ENCODE results near the gene KIF1A.

The KIF1A gene, protein sequence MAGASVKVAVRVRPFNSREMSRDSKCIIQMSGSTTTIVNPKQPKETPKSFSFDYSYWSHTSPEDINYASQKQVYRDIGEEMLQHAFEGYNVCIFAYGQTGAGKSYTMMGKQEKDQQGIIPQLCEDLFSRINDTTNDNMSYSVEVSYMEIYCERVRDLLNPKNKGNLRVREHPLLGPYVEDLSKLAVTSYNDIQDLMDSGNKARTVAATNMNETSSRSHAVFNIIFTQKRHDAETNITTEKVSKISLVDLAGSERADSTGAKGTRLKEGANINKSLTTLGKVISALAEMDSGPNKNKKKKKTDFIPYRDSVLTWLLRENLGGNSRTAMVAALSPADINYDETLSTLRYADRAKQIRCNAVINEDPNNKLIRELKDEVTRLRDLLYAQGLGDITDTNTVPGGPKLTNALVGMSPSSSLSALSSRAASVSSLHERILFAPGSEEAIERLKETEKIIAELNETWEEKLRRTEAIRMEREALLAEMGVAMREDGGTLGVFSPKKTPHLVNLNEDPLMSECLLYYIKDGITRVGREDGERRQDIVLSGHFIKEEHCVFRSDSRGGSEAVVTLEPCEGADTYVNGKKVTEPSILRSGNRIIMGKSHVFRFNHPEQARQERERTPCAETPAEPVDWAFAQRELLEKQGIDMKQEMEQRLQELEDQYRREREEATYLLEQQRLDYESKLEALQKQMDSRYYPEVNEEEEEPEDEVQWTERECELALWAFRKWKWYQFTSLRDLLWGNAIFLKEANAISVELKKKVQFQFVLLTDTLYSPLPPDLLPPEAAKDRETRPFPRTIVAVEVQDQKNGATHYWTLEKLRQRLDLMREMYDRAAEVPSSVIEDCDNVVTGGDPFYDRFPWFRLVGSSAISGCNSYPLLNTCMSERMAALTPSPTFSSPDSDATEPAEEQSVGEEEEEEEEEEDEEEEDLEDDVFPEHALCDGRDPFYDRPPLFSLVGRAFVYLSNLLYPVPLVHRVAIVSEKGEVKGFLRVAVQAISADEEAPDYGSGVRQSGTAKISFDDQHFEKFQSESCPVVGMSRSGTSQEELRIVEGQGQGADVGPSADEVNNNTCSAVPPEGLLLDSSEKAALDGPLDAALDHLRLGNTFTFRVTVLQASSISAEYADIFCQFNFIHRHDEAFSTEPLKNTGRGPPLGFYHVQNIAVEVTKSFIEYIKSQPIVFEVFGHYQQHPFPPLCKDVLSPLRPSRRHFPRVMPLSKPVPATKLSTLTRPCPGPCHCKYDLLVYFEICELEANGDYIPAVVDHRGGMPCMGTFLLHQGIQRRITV (N-terminal part only)

DNA sequence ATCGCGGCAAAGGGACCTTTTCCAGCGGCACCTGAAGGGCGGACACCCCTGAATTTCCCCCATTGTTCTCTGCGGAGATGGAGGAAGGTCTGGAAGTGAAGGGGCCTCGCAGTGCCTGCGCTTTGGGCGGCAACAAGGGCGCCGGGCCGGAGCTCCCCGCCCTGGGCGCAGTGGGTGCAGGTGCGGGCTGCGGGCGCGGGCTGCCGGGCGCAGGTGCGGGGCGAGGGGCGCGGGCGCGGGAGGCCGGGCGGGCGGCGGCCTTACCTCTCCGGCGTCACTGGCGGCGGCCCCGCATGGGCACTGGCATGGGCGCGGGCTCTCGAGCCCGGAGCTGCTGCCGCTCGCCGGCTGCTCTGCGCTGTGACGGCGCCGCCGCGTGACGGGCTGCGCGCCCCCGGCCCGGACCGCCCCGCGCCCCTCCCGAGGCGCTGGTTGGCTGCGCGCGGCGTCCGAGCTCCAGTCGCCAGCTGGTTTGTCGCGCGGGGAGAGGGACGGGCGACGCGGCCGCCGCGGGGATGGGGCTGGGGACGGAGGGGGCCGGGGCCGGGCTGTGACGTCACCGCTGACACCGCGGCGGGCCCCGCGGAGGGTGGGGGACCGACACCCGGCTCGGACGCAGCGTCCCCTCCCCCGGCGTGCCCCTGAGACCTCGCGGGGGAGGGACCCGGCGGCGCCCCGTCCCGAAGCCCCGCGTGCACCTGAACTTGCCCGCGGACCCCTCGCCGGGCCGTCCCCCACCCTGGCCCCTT, at the start of gene KIF1A:
KIF1A (minus strand) TSS at position 362 of the 749 bp plus-strand sequence. CDS start 22,467 bp downstream, outside the sequence.
- Mint-ChIP-seq H3K27ac (peak within 1 kb of the TSS; percentile 95 to 99), H3K27me3 (peaks cover 59% of the 10 kb centered on the region), H3K4me1 (peaks cover 25% of the 10 kb centered on the region), H3K9me3 (peaks cover 0 to 8% of the 10 kb centered on the region in 2 donors), H3K4me3 (peak within 1 kb of the TSS; percentile 89 to 91)
- DNase-seq (peak; percentile 58 to 69), ATAC-seq (peak; percentile 68)

GRCh38 chr2:240869109-240869955, 49.3 kb upstream of the KIF1A start:
- ATAC-seq (no peak), DNase-seq (no peak)
- no peaks in the 10 kb centered on the region for H3K9me3 Mint-ChIP-seq
- H3K4me1 Mint-ChIP-seq = no peaks in the 10 kb centered on the region
- H3K27ac Mint-ChIP-seq = no peak overlapping the region
- no peak overlapping the region for H3K4me3 Mint-ChIP-seq
- H3K27me3 Mint-ChIP-seq = peaks cover 1% of the 10 kb centered on the region

DNA sequence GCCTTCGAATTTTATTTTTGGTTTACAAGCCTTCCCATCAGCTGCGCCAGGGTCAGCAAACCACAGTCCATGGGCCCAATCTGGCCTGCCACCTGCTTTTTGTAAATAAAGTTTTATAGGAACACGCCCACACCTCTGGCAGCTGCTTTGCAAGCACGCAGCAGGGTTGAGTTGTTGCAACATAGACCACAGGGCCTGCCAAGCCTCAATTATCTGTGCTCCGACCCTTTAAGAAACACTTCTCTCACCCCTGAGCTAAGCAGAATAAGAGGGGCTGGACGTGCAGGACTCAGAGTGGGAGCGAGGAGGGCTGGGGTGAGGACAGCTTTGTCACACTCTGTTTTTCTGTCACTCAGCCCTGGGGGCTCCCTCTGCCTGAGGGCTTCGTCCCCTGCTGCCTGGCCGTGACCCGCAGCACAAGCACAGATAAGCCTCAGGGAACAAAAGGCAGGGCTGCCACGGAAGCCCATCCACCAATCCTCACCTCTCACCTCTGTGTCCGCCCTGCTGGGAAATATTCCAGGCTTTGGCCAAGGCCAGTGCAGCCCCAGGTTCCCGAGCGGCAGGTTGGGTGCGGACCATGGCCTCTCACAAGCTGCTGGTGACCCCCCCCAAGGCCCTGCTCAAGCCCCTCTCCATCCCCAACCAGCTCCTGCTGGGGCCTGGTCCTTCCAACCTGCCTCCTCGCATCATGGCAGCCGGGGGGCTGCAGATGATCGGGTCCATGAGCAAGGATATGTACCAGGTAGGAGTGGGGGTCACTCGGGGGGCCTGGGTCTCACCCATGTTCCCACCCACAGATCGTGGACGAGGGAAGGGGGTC, 48.5 kb upstream of the KIF1A start, which contains the start of gene AGXT:
AGXT (plus strand) TSS at position 539 of the 823 bp plus-strand sequence; CDS start at position 581, 42 bp downstream.
- Mint-ChIP-seq H3K9me3 (no peaks in the 10 kb centered on the region), H3K27ac (no peak within 1 kb of the TSS)

GRCh38 chr2:240865391-240865790, 45.4 kb upstream of the KIF1A start:
- no peaks in the 10 kb centered on the region for H3K4me1 Mint-ChIP-seq
- no peaks in the 10 kb centered on the region for H3K9me3 Mint-ChIP-seq
- no peak overlapping the region for H3K27ac Mint-ChIP-seq
- DNase-seq = no peak
- ATAC-seq = no peak
- peaks cover 15% of the 10 kb centered on the region for H3K27me3 Mint-ChIP-seq
- no peak overlapping the region for H3K4me3 Mint-ChIP-seq

More for the DNA sequence above, 48.5 kb upstream of the KIF1A start, which contains the start of gene AGXT:
- Mint-ChIP-seq H3K4me3 (no peak within 1 kb of the TSS), H3K4me1 (no peaks in the 10 kb centered on the region), H3K27me3 (peaks cover 10% of the 10 kb centered on the region)
- DNase-seq (no peak), ATAC-seq (no peak)

GRCh38 chr2:240864475-240864874, 44.5 kb upstream of the KIF1A start:
- ATAC-seq (no peak), DNase-seq (no peak)
- H3K4me3 Mint-ChIP-seq = no peak overlapping the region
- peaks cover 15% of the 10 kb centered on the region for H3K27me3 Mint-ChIP-seq
- no peaks in the 10 kb centered on the region for H3K4me1 Mint-ChIP-seq
- H3K27ac Mint-ChIP-seq = no peak overlapping the region
- no peaks in the 10 kb centered on the region for H3K9me3 Mint-ChIP-seq

DNA sequence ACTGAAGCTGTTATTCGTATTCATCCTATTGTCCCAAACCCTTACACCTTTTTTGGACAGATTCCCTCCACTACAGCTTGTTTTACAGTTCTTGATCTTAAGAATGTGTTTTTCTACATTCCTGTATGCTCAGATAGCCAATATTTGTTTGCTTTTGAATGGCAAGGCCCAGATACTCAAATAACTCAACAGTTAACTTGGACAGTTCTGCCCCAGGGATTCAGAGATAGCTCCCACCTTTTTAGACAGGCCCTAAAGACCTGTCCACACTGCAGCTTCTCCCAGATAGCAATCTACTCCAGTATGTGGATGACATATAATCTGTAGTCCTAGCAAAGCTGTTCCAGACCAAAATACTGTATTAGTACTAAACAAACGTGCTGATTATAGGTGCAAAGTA, 41.5 kb upstream of the KIF1A start:
- no peak overlapping the region for H3K4me3 Mint-ChIP-seq
- no peak for ATAC-seq
- DNase-seq = no peak
- H3K4me1 Mint-ChIP-seq = no peaks in the 10 kb centered on the region
- no peaks in the 10 kb centered on the region for H3K9me3 Mint-ChIP-seq
- no peak overlapping the region for H3K27ac Mint-ChIP-seq
- H3K27me3 Mint-ChIP-seq = peaks cover 15% of the 10 kb centered on the region

GRCh38 chr2:240858871-240859270, 38.9 kb upstream of the KIF1A start:
- ATAC-seq (no peak), DNase-seq (no peak)
- Mint-ChIP-seq H3K27me3 (peaks cover 9% of the 10 kb centered on the region), H3K9me3 (peaks cover 0 to 8% of the 10 kb centered on the region in 2 donors), H3K27ac (no peak overlapping the region), H3K4me1 (no peaks in the 10 kb centered on the region), H3K4me3 (no peak overlapping the region)

DNA sequence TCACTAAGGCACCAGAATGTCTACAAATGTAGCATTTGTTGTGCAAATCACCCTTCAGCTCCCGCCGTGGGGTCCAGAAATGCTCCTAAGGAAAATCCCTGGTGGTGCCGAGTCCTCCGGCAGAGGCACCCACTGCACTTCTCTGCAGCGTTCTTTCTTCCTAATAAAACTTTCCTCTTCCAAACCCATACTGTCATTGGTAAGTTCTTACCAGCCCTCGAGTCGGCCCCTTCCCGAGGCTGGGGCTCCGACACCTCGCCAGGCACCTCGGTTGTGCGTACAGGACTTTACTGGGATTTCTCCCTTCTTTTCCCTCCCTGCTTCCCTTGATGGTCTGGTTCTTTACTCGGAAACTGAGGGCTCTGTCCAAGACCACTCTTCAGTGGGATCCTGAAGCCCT, 38.3 kb upstream of the KIF1A start:
- Mint-ChIP-seq H3K4me3 (no peak overlapping the region), H3K9me3 (peaks cover 0 to 8% of the 10 kb centered on the region in 2 donors), H3K4me1 (no peaks in the 10 kb centered on the region), H3K27me3 (peaks cover 3% of the 10 kb centered on the region), H3K27ac (no peak overlapping the region)
- ATAC-seq (no peak), DNase-seq (no peak)

DNA sequence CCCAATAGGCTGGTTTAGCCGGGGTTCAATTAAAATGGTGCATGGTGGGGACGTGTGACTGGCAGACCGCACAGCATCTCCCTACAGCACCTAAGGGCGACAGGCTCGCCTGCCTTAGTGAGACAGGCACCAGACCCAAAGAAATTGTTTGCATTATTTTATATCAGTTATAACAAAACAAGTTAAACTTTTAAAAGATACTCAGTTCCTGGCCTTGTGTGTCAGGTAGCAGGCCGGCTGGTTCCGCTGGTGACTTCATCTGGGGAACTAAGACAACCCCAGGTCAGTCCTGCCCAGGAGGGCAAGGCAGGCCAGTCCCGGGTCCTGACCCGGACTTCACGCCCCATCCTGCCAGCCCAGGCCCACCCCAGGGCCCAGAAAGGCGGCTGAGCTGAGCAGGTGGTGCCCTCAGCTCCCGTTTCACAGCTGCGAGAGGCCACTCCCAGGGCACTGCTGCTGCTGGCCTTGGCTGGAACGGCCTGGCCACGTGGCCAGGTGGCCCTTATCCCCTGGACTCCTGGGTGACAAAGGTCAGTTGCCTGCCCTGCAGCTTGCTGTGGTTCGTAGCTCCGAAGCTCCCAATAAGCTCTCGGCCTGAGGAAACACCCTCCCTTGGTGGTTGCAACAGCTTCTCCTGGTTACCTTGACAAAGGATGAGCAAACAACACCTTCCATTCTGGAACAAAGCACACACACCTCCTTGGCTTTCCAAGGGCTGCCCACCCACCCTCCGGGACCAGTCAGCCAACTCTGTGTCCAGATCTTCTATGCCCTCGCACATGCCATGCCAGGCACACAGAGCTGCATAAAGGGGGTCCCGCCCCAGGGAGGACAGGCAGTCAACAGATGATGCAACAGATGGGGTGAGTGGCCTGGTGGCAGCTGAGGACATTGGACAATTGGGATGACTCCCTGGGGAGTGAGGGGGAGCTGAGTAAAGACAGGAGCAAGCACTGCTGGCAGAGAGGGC, 37.3 kb upstream of the KIF1A start:
- H3K9me3 Mint-ChIP-seq = peaks cover 0 to 8% of the 10 kb centered on the region in 2 donors
- H3K27ac Mint-ChIP-seq = no peak overlapping the region
- ATAC-seq (no peak), DNase-seq (no peak)
- H3K27me3 Mint-ChIP-seq = peaks cover 3% of the 10 kb centered on the region
- H3K4me1 Mint-ChIP-seq = no peaks in the 10 kb centered on the region
- H3K4me3 Mint-ChIP-seq = no peak overlapping the region

DNA sequence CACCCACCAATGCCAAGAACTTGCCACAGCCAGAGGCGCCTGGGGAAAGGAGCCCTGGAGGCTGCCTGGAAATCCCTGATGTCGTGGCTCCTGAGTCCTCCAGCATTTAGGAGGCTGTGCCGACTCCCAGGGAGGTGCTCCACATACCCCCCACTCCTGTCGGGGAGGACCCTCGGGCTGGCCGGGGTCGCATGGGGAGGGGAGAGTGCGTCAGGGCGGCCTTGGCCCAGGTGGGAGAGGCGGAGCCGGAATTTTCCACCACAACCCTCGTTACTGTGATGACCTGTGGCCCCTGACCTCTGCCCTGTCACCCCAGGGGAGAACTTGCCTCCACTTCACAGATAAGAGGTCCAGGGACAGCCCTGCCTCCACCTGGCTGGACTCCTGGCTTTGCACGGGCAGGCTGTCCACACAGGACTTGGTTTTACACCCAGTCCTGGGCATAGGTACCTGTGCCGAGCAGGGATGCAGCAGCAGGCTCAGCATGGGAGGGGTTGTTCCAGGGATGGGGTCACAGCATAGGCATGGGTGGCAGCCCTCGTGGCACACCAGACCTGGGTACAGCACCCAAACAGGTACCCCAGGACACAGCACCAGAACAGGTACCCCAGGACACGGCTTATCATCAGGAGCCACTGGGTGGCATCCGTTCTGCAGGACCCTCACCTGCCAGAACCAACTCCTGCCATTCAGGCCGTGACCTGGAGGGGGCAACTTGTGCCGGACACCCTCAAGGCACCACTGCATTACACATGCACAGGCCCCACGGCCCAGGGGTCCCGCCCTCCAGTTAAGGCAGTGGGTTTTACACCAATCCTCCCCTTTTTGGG, 36.3 kb upstream of the KIF1A start:
- DNase-seq (no peak), ATAC-seq (no peak)
- Mint-ChIP-seq H3K9me3 (peaks cover 0 to 8% of the 10 kb centered on the region in 2 donors), H3K4me3 (no peak overlapping the region), H3K4me1 (no peaks in the 10 kb centered on the region), H3K27me3 (peaks cover 8% of the 10 kb centered on the region), H3K27ac (no peak overlapping the region)

- DNase-seq = no peak
- no peak overlapping the region for H3K27ac Mint-ChIP-seq
- H3K4me1 Mint-ChIP-seq = no peaks in the 10 kb centered on the region
- H3K4me3 Mint-ChIP-seq = no peak overlapping the region
- peaks cover 0 to 8% of the 10 kb centered on the region in 2 donors for H3K9me3 Mint-ChIP-seq
- ATAC-seq = no peak
- peaks cover 8% of the 10 kb centered on the region for H3K27me3 Mint-ChIP-seq
Measured at GRCh38 chr2:240855670-240856069, 35.7 kb upstream of the KIF1A start.
